Chondrocyte (in vitro differentiated cells): Measurements from ENCODE around the gene TNIP1. TPM values are rescaled to one million over a fixed set of nuclear protein-coding genes. Genes with fewer than 3 reads are reported as not detected.
A peak's percentile ranks its signal among the peaks of the same experiment; 100 is the strongest.

Source experiments
- DNase-seq: peaks from one replicate; pipeline ENCODE4 v3.0.0; 2021; ENCODE audit warnings: mixed read lengths, low spot score
- H3K27ac Mint-ChIP-seq: one replicate; pipeline ENCODE4 v1.8.0; 2021; ENCODE audit warnings: mild to moderate bottlenecking, moderate library complexity, mixed read lengths; ENCODE audit not compliant: unreplicated experiment
- H3K27me3 Mint-ChIP-seq: 2 replicates; pipeline ENCODE4 v1.8.0; 2021; ENCODE audit warnings: low read depth, mixed read lengths
- H3K36me3 Mint-ChIP-seq: 2 replicates; pipeline ENCODE4 v1.8.0; 2021; ENCODE audit warnings: low read depth, mixed read lengths
- H3K4me1 Mint-ChIP-seq: 2 replicates; pipeline ENCODE4 v1.8.0; 2021; ENCODE audit warnings: low read depth, mild to moderate bottlenecking, mixed read lengths
- H3K4me3 Mint-ChIP-seq: one replicate; pipeline ENCODE4 v1.8.0; 2021; ENCODE audit warnings: mild to moderate bottlenecking, moderate library complexity, mixed read lengths; ENCODE audit not compliant: unreplicated experiment
- H3K9me3 Mint-ChIP-seq: 2 replicates; pipeline ENCODE4 v1.8.0; 2021; ENCODE audit warnings: low read depth, mixed read lengths
- CTCF ChIP-seq: fragments of 200-600 bp; sonication (generic); IDR thresholded peaks from 2 replicates; pipeline ENCODE4 v1.5.0; 2021; ENCODE audit warnings: antibody characterized with exemption, mild to moderate bottlenecking, moderate library complexity
- total RNA-seq: library from RNA; stranded (reverse); gene quantifications from 3 replicates; pipeline ENCODE4 v1.2.1, GENCODE V29; 2021

Gene TNIP1
- total RNA-seq, 1 donor from 2014 or later = 75.6 TPM

DNA sequence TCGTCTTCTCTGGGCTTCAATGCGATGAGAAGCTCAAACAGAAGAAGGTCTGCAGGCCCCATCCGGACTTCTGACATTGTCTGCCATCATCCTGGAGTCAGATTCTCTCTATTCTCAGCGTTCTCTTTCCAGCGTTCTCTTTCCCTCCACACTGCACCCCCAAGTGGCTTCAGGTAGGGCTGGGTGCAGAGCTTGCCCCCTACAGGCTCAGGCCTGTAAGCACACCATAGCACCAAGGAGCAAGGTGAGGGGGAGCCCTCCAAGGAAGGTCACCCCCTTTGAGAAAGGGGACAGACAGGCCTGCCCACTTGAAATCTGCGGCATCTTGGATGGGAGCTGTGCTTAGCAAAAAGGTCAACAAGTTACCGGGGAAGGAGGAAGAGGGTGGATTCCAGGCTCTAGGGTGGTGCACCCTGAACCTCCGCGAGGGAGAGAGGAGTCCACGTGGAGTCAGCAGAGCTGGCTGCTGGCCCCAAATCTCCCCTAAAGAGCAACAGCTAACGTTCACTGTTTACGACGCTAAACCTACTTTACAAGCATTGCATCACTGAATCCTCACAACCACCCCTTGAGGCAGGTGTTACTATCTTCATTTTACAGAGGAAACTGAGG, 32.9 kb downstream of the TNIP1 start:
- no peak overlapping the region for H3K27ac Mint-ChIP-seq
- H3K4me1 Mint-ChIP-seq = peaks cover 8% of the 10 kb centered on the region
- peak; percentile 77 for TF ChIP-seq CTCF
- no peaks in the 10 kb centered on the region for H3K27me3 Mint-ChIP-seq
- peaks cover 21% of the 10 kb centered on the region for H3K36me3 Mint-ChIP-seq
- no peak overlapping the region for H3K4me3 Mint-ChIP-seq
- DNase-seq = no peak
- H3K9me3 Mint-ChIP-seq = no peaks in the 10 kb centered on the region

DNA sequence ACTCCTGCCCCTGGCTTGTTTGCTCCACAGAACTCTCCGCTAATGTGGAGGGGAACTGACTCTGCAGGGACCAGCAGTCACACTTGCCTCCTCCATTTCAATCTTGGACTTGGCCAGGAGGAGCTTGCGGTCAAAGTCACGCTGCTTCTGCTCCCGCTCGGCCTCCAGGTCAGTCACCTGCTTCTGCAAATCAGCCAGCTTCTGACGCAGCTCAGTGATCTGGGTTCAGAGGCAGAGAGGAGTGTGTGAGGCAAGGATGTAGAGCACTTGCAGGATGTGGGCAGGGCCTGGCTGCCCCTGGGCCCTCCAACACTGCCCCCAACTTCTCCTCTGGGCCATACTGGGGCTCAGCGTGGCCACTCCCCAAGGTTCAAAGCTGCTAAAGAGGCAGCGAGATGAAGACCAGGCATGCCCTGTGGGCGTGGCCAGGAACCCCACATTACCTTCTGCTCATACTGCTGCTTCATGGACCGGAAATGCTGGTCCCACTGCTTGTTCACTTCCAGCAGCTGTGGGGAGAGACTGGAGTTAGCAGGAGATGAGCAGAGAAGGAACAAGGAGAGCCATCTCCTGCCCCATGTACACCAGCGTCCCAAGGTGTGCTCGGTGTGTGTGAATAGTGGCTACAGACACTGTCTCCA, 38.3 kb downstream of the TNIP1 start:
- Mint-ChIP-seq H3K4me3 (no peak overlapping the region), H3K9me3 (no peaks in the 10 kb centered on the region), H3K27me3 (no peaks in the 10 kb centered on the region), H3K27ac (no peak overlapping the region), H3K36me3 (peaks cover 31% of the 10 kb centered on the region), H3K4me1 (peaks cover 25% of the 10 kb centered on the region)
- no peak for TF ChIP-seq CTCF
- no peak for DNase-seq

DNA sequence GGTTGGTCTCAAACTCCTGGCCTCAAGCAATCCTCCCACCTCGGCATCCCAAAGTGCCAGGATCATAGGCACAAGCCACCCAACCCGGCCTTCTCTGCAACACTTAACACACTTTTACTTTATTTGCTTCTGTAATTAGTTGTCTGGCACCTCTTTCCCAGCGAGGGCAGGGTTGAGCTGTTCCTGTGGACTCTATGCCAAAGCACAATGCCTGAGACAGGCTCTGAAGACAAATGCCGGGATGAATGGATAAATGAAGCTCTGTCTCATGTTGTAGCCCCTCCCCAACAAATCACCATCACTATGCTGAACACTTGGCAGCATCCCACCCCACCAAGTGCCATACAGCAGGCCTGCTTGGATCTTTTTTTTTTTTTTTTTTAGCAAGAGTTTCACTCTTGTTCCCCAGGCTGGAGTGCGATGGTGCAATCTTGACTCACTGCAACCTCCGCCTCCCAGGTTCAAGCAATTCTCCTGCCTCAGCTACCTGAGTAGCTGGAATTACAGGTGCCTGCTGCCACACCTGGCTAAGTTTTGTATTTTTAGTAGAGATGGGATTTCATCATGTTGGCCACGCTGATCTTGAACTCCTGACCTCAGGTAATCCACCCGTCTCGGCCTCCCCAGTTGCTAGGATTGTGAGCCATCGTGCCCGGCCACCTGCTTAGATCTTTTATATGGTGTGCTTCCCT, 39.1 kb downstream of the TNIP1 start:
- Mint-ChIP-seq H3K36me3 (peaks cover 31% of the 10 kb centered on the region), H3K27ac (no peak overlapping the region), H3K4me3 (no peak overlapping the region), H3K9me3 (no peaks in the 10 kb centered on the region), H3K27me3 (no peaks in the 10 kb centered on the region), H3K4me1 (peaks cover 27% of the 10 kb centered on the region)
- peak; percentile 38 for DNase-seq
- TF ChIP-seq CTCF = no peak

DNA sequence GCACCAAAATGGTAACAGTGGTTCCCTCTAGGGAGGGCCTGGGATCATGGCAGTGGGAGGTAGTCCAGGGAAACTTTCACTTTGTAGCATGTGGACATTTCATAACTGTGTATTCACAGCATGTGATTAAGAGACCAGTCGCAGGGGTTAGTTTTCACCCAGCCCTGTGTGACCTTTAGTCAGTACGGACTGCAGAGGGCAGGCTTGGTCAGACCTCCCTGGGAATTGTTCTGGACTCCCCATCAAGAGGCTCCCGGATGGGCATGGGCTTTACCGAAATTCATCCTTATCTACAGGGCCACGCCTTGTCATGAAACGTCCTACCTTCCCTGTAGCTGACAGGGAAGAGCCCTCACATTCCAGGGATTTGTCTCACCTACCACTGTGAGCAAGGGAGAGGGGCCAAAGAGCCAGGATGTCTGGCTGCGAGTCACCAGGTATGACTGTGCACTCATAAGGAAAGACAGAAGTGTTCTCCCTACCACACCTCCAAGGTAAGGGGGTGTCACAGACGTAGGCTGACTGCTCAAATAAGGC, 40.6 kb downstream of the TNIP1 start:
- no peak for DNase-seq
- no peak overlapping the region for H3K4me3 Mint-ChIP-seq
- peaks cover 27% of the 10 kb centered on the region for H3K4me1 Mint-ChIP-seq
- TF ChIP-seq CTCF = no peak
- H3K27me3 Mint-ChIP-seq = no peaks in the 10 kb centered on the region
- H3K9me3 Mint-ChIP-seq = no peaks in the 10 kb centered on the region
- peaks cover 33% of the 10 kb centered on the region for H3K36me3 Mint-ChIP-seq
- no peak overlapping the region for H3K27ac Mint-ChIP-seq

- peaks cover 37% of the 10 kb centered on the region for H3K36me3 Mint-ChIP-seq
- no peak overlapping the region for H3K27ac Mint-ChIP-seq
- no peaks in the 10 kb centered on the region for H3K9me3 Mint-ChIP-seq
- H3K4me1 Mint-ChIP-seq = peaks cover 27% of the 10 kb centered on the region
- H3K27me3 Mint-ChIP-seq = no peaks in the 10 kb centered on the region
- H3K4me3 Mint-ChIP-seq = no peak overlapping the region
- no peak for TF ChIP-seq CTCF
- DNase-seq = peak; percentile 48
These were observed 41.2 kb downstream of the TNIP1 start for GRCh38 chr5:151039665-151040064.
